GM19193 (cell line): ENCODE measurements around the gene HBP1.

Experiments
- POLR2A ChIP-seq: IDR thresholded peaks from 4 replicates; pipeline ENCODE4 v1.6.1; 2011; ENCODE audit not compliant: insufficient read depth, insufficient read length; ENCODE audit errors: extremely low read depth

The HBP1 gene

GRCh38 chr7:107149863-107150262 is 18.9 kb upstream of the HBP1 start:
- TF ChIP-seq POLR2A = no peak

- TF ChIP-seq POLR2A = no peak
Measured at GRCh38 chr7:107150375-107151073, 18.3 kb upstream of the HBP1 start.

GRCh38 chr7:107151538-107151937 is 17.3 kb upstream of the HBP1 start:
- TF ChIP-seq POLR2A = no peak

GRCh38 chr7:107152011-107152410 is 16.8 kb upstream of the HBP1 start:
- no peak for TF ChIP-seq POLR2A

- TF ChIP-seq POLR2A = no peak
Measured at GRCh38 chr7:107154826-107155225, 14.0 kb upstream of the HBP1 start.

GRCh38 chr7:107157091-107157490 is 11.7 kb upstream of the HBP1 start:
- no peak for TF ChIP-seq POLR2A

- TF ChIP-seq POLR2A = no peak
Measured at GRCh38 chr7:107158028-107158427, 10.8 kb upstream of the HBP1 start.

- no peak for TF ChIP-seq POLR2A
Measured at GRCh38 chr7:107160389-107160788, 8.4 kb upstream of the HBP1 start.

- TF ChIP-seq POLR2A = no peak
Measured at GRCh38 chr7:107161415-107161814, 7.4 kb upstream of the HBP1 start.

GRCh38 chr7:107162475-107162874 is 6.3 kb upstream of the HBP1 start:
- no peak for TF ChIP-seq POLR2A

GRCh38 chr7:107164092-107164491 is 4.7 kb upstream of the HBP1 start:
- no peak for TF ChIP-seq POLR2A

- no peak for TF ChIP-seq POLR2A
Measured at GRCh38 chr7:107165341-107165740, 3.5 kb upstream of the HBP1 start.

GRCh38 chr7:107166736-107167426 is 1.9 kb upstream of the HBP1 start:
- TF ChIP-seq POLR2A = no peak

- TF ChIP-seq POLR2A = no peak
Measured at GRCh38 chr7:107167483-107168232, 1.1 kb upstream of the HBP1 start.
